ENCODE measurements around the gene ERF.

- TF ChIP-seq CTCF (IDR thresholded peaks at IDR 0.05; ENCODE audit: low read depth, low read length) (no peak), MAX (IDR thresholded peaks at IDR 0.05; ENCODE audit: low read depth, low read length) (no peak), POLR2A (IDR thresholded peaks at IDR 0.05; ENCODE audit: extremely low read depth, insufficient read length) (no peak)
Measured at GRCh38 chr19:42225718-42226292, 29.1 kb downstream of the ERF start.
